Measurements from ENCODE around the gene FRMD4A. TPM values are rescaled to one million over a fixed set of nuclear protein-coding genes. Genes with fewer than 3 reads are reported as not detected.

The FRMD4A gene
- polyA plus RNA-seq, 1 of the 3 experiments (the other 2 are of a cell fraction), result 37.7 TPM

- no peaks in the 10 kb centered on the region for H3K79me2 ChIP-seq (ENCODE audit: insufficient read depth)
- H3K9me3 ChIP-seq, result no peaks in the 10 kb centered on the region
- no peaks in the 10 kb centered on the region for H3K4me1 ChIP-seq (ENCODE audit: control insufficient read depth in 1 of 2, insufficient read depth in 2 of 2, low read depth in 1 of 2, low read length in 1 of 2)
- DNase-seq, result no peak
- POLR2A ChIA-PET, result no interaction called here
- no peaks in the 10 kb centered on the region for H3K36me3 ChIP-seq (replicated peaks in 1 of 2; ENCODE audit: control insufficient read depth in 1 of 2, insufficient read depth in 2 of 2, low read length in 1 of 2)
- no peaks in the 10 kb centered on the region for H3K9me2 ChIP-seq
- CTCF ChIA-PET, result no interaction called here
- H3K27me3 ChIP-seq (ENCODE audit: insufficient read depth), result no peaks in the 10 kb centered on the region; the same call in 1 of the 2 replicates
- H3K27ac ChIP-seq (ENCODE audit: low read depth in 2 of 2, low read length in 1 of 2), result no peak overlapping the region
- no peak for TF ChIP-seq NRF1 (IDR thresholded peaks at IDR 0.05; ENCODE audit: low read depth, low read length)
- TF ChIP-seq YY1 (IDR thresholded peaks at IDR 0.05; ENCODE audit: low read depth), result no peak
- no peak for TF ChIP-seq FOSL2 (IDR thresholded peaks at IDR 0.05; ENCODE audit: borderline replicate concordance, low read depth)
- no peak for TF ChIP-seq FOXM1 (IDR thresholded peaks at IDR 0.05; ENCODE audit: low read depth)
- no peak for TF ChIP-seq USF2 (IDR thresholded peaks at IDR 0.05; ENCODE audit: borderline replicate concordance, low read depth, low read length)
- TF ChIP-seq RFX5 (IDR thresholded peaks at IDR 0.05; ENCODE audit: low read length), result no peak
- no peak for TF ChIP-seq GATA2 (CRISPR knock-in tag; IDR thresholded peaks at IDR 0.05)
- no peak for TF ChIP-seq JUND (IDR thresholded peaks at IDR 0.05)
- TF ChIP-seq MAX (IDR thresholded peaks at IDR 0.05; ENCODE audit: low read depth), result no peak
- no peak for TF ChIP-seq EZH2phosphoT487 (IDR thresholded peaks at IDR 0.05; ENCODE audit: borderline replicate concordance, low read depth)
- TF ChIP-seq MXI1 (IDR thresholded peaks at IDR 0.05; ENCODE audit: low read depth, low read length), result no peak
- no peak for TF ChIP-seq FOXJ3 (CRISPR knock-in tag; IDR thresholded peaks at IDR 0.05)
- no peak for TF ChIP-seq RAD21 (IDR thresholded peaks at IDR 0.05; ENCODE audit: low read length)
- TF ChIP-seq ZBTB33 (IDR thresholded peaks at IDR 0.05; ENCODE audit: borderline replicate concordance, low read depth), result no peak
- TF ChIP-seq TCF12 (IDR thresholded peaks at IDR 0.05), result no peak
- TF ChIP-seq EP300 (IDR thresholded peaks at IDR 0.05; ENCODE audit: borderline replicate concordance in 1 of 2, low read depth in 1 of 2, low read length in 1 of 2), result no peak
- WGBS (ENCODE audit: low lambda C conversion rate), result 66% methylated on average over 7 of the region's 7 CpGs
- H4K20me1 ChIP-seq (ENCODE audit: insufficient read depth), result no peaks in the 10 kb centered on the region
- H3K4me3 ChIP-seq (ENCODE audit: low read depth in 2 of 2, low read length in 1 of 2), result no peak overlapping the region
- no peak overlapping the region for H3K4me2 ChIP-seq
- no peak overlapping the region for H3K9ac ChIP-seq
- no peaks in the 10 kb centered on the region for H3F3A ChIP-seq (replicated peaks; ENCODE audit: insufficient read depth)
- no peak overlapping the region for H2AFZ ChIP-seq (ENCODE audit: low read depth)
Observed at GRCh38 chr10:14124941-14125340, 205.8 kb downstream of the FRMD4A start.

- Histone ChIP-seq H3K9me3 (no peaks in the 10 kb centered on the region), H3K9me2 (no peaks in the 10 kb centered on the region), H2AFZ (ENCODE audit: low read depth) (no peak overlapping the region), H3K36me3 (replicated peaks in 1 of 2; ENCODE audit: control insufficient read depth in 1 of 2, insufficient read depth in 2 of 2, low read length in 1 of 2) (no peaks in the 10 kb centered on the region), H4K20me1 (ENCODE audit: insufficient read depth) (no peaks in the 10 kb centered on the region), H3K79me2 (ENCODE audit: insufficient read depth) (no peaks in the 10 kb centered on the region), H3K4me1 (ENCODE audit: control insufficient read depth in 1 of 2, insufficient read depth in 2 of 2, low read depth in 1 of 2, low read length in 1 of 2) (no peaks in the 10 kb centered on the region), H3K9ac (no peak overlapping the region), H3F3A (replicated peaks; ENCODE audit: insufficient read depth) (no peaks in the 10 kb centered on the region), H3K27ac (ENCODE audit: low read depth in 2 of 2, low read length in 1 of 2) (no peak overlapping the region), H3K4me2 (no peak overlapping the region), H3K4me3 (ENCODE audit: low read depth in 2 of 2, low read length in 1 of 2) (no peak overlapping the region), H3K27me3 (ENCODE audit: insufficient read depth) (no peaks in the 10 kb centered on the region; the same call in 1 of the 2 replicates)
- WGBS (ENCODE audit: low lambda C conversion rate), result 69% methylated on average over 5 of the region's 5 CpGs
- CTCF ChIA-PET, result no interaction called here
- TF ChIP-seq FOSL2 (IDR thresholded peaks at IDR 0.05; ENCODE audit: borderline replicate concordance, low read depth) (no peak), RAD21 (IDR thresholded peaks at IDR 0.05; ENCODE audit: low read length) (no peak), TAF1 (IDR thresholded peaks at IDR 0.05; ENCODE audit: borderline replicate concordance, low read depth, low read length) (no peak), MXI1 (IDR thresholded peaks at IDR 0.05; ENCODE audit: low read depth, low read length) (no peak), RCOR1 (IDR thresholded peaks at IDR 0.05; ENCODE audit: low read length) (no peak), USF2 (IDR thresholded peaks at IDR 0.05; ENCODE audit: borderline replicate concordance, low read depth, low read length) (no peak), NRF1 (IDR thresholded peaks at IDR 0.05; ENCODE audit: low read depth, low read length) (no peak), FOXJ3 (CRISPR knock-in tag; IDR thresholded peaks at IDR 0.05) (no peak), TCF12 (IDR thresholded peaks at IDR 0.05) (no peak), USF1 (IDR thresholded peaks at IDR 0.05; ENCODE audit: borderline replicate concordance, low read depth) (no peak), JUND (IDR thresholded peaks at IDR 0.05) (no peak), TEAD4 (IDR thresholded peaks at IDR 0.05; ENCODE audit: borderline replicate concordance, insufficient read depth) (no peak), PBX3 (IDR thresholded peaks at IDR 0.05) (no peak), RFX5 (IDR thresholded peaks at IDR 0.05; ENCODE audit: low read length) (no peak)
- POLR2A ChIA-PET, result no interaction called here
- DNase-seq, result no peak
Observed at GRCh38 chr10:14123139-14123538, 207.6 kb downstream of the FRMD4A start.
